Mesenchymal stem cell (in vitro differentiated cells and primary cell): ENCODE results near the gene MARK2.
A peak's percentile ranks its signal among the peaks of the same experiment; 100 is the strongest.

ENCODE experiments used
- DNase-seq: peaks from one replicate; pipeline ENCODE4 v3.0.0-alpha.2; 2013
- H2AFZ ChIP-seq: one replicate; pipeline ENCODE4 v1.6.1; 2013; ENCODE audit warnings: low read depth, mild to moderate bottlenecking, control low read depth, inconsistent platforms, low read length, moderate library complexity
- H2AK5ac ChIP-seq: 2 replicates; pipeline ENCODE4 v1.6.1; 2013; ENCODE audit warnings: low read length, moderate library complexity, mild to moderate bottlenecking, inconsistent platforms; ENCODE audit not compliant: severe bottlenecking
- H2BK120ac ChIP-seq: one replicate; pipeline ENCODE4 v1.6.1; 2013; ENCODE audit warnings: low read depth, mild to moderate bottlenecking, inconsistent platforms, low read length, moderate library complexity
- H2BK12ac ChIP-seq, 2 experiments: one replicate each; pipeline ENCODE4 v1.6.1; 2013; ENCODE audit warnings: inconsistent platforms in 2 of 2, low read length in 2 of 2, mild to moderate bottlenecking in 2 of 2, moderate library complexity in 2 of 2, control low read depth in 1 of 2
- H2BK15ac ChIP-seq: one replicate; pipeline ENCODE4 v1.6.1; 2013; ENCODE audit warnings: mild to moderate bottlenecking, low read depth, inconsistent platforms; ENCODE audit not compliant: poor library complexity, severe bottlenecking
- H2BK5ac ChIP-seq: 2 replicates; pipeline ENCODE4 v1.6.1; 2013; ENCODE audit warnings: low read depth, mild to moderate bottlenecking, low read length, control low read depth, inconsistent platforms; ENCODE audit not compliant: poor library complexity, severe bottlenecking
- H3K14ac ChIP-seq, 2 experiments: one replicate each; pipeline ENCODE4 v1.6.1; 2013; ENCODE audit warnings: inconsistent platforms in 2 of 2, low read length in 2 of 2, control low read depth in 1 of 2, mild to moderate bottlenecking in 1 of 2, moderate library complexity in 1 of 2
- H3K18ac ChIP-seq, 2 experiments: one replicate each; pipeline ENCODE4 v1.6.1; 2013; ENCODE audit warnings: inconsistent platforms in 2 of 2, low read length in 2 of 2, control low read depth in 1 of 2, low read depth in 1 of 2, mild to moderate bottlenecking in 1 of 2
- H3K23ac ChIP-seq, 2 experiments: one replicate each; pipeline ENCODE4 v1.6.1; 2013; ENCODE audit warnings: inconsistent platforms in 2 of 2, low read length in 2 of 2, mild to moderate bottlenecking in 2 of 2, moderate library complexity in 2 of 2, control low read depth in 1 of 2
- H3K27ac ChIP-seq: 2 replicates; pipeline ENCODE4 v1.5.1; 2013; ENCODE audit warnings: mild to moderate bottlenecking, moderate library complexity, low read length, control low read depth, inconsistent platforms; ENCODE audit not compliant: poor library complexity, severe bottlenecking
- H3K27me3 ChIP-seq, 2 experiments: 2 replicates each; pipeline versions ENCODE4 v1.6.1 to v1.7.0; 2013; ENCODE audit warnings: low read length in 2 of 2, mild to moderate bottlenecking in 2 of 2, moderate library complexity in 2 of 2, control low read depth in 1 of 2, inconsistent platforms in 1 of 2; ENCODE audit not compliant: control insufficient read depth in 1 of 2, insufficient read depth in 1 of 2
- H3K36me3 ChIP-seq, 2 experiments: 2 replicates each; pipeline versions ENCODE4 v1.6.1 to v1.7.0; 2013; ENCODE audit warnings: low read length in 2 of 2, control low read depth in 1 of 2, inconsistent platforms in 1 of 2, low read depth in 1 of 2, mild to moderate bottlenecking in 1 of 2; ENCODE audit not compliant: insufficient read depth in 2 of 2, control insufficient read depth in 1 of 2
- H3K4ac ChIP-seq, 2 experiments: one replicate each; pipeline ENCODE4 v1.6.1; 2013; ENCODE audit warnings: inconsistent platforms in 2 of 2, low read length in 2 of 2, mild to moderate bottlenecking in 2 of 2, moderate library complexity in 2 of 2, control low read depth in 1 of 2, low read depth in 1 of 2
- H3K4me1 ChIP-seq: 2 replicates; pipeline ENCODE4 v1.6.1; 2013; ENCODE audit warnings: low read depth, low read length, control low read depth; ENCODE audit not compliant: control insufficient read depth, insufficient read depth
- H3K4me2 ChIP-seq: 2 replicates; pipeline ENCODE4 v1.6.1; 2013; ENCODE audit warnings: low read length, mild to moderate bottlenecking, inconsistent platforms; ENCODE audit not compliant: poor library complexity, severe bottlenecking
- H3K4me3 ChIP-seq, 2 experiments: 2 replicates each; pipeline versions ENCODE4 v1.5.1 to v1.7.0; 2013; ENCODE audit warnings: low read length in 2 of 2, mild to moderate bottlenecking in 2 of 2, control low read depth in 1 of 2, low read depth in 1 of 2; ENCODE audit not compliant: insufficient read depth in 1 of 2
- H3K79me1 ChIP-seq: replicated peaks from 2 replicates; pipeline ENCODE4 v1.6.1; 2013; ENCODE audit warnings: mild to moderate bottlenecking, control low read depth, low read length, inconsistent platforms; ENCODE audit not compliant: poor library complexity, severe bottlenecking
- H3K9ac ChIP-seq: 2 replicates; pipeline ENCODE4 v1.7.0; 2013; ENCODE audit warnings: mild to moderate bottlenecking, low read length, moderate library complexity
- H3K9me3 ChIP-seq: 2 replicates; pipeline ENCODE4 v1.7.0; 2013; ENCODE audit warnings: mild to moderate bottlenecking, low read length; ENCODE audit not compliant: control insufficient read depth
- H4K8ac ChIP-seq: one replicate; pipeline ENCODE4 v1.6.1; 2013; ENCODE audit warnings: inconsistent platforms, mild to moderate bottlenecking, low read length, moderate library complexity
- H4K91ac ChIP-seq: one replicate; pipeline ENCODE4 v1.6.1; 2013; ENCODE audit warnings: mild to moderate bottlenecking, low read length, inconsistent platforms
- WGBS: methylation state at CpG from one replicate; pipeline ENCODE4 v1.1.7; 2013; ENCODE audit warnings: mixed read lengths; 5-methylcytosine and 5-hydroxymethylcytosine counted together

MARK2 gene

GRCh38 chr11:63880403-63880790, 41.5 kb downstream of the MARK2 start:
- H3K14ac ChIP-seq = peak overlapping the region in 1 of 2 experiments; percentile 91
- DNase-seq = no peak
- no peak overlapping the region for H2AK5ac ChIP-seq
- no peaks in the 10 kb centered on the region for H3K27me3 ChIP-seq
- H3K23ac ChIP-seq = no peak overlapping the region
- H3K4ac ChIP-seq = no peak overlapping the region
- H2BK120ac ChIP-seq = no peak overlapping the region
- no peak overlapping the region for H3K4me2 ChIP-seq
- H3K79me1 ChIP-seq = peaks cover 51% of the 10 kb centered on the region
- no peak overlapping the region for H4K91ac ChIP-seq
- no peak overlapping the region for H4K8ac ChIP-seq
- H2AFZ ChIP-seq = no peak overlapping the region
- peak overlapping the region in 1 of 2 experiments; percentile 27 for H3K4me3 ChIP-seq
- no peak overlapping the region for H2BK12ac ChIP-seq
- H3K27ac ChIP-seq = no peak overlapping the region
- no peak overlapping the region for H2BK5ac ChIP-seq
- WGBS = 79% methylated on average over 3 of the region's 3 CpGs
- H3K18ac ChIP-seq = no peak overlapping the region
- no peak overlapping the region for H2BK15ac ChIP-seq
- peaks cover 17% of the 10 kb centered on the region for H3K4me1 ChIP-seq
- peaks cover 9 to 12% of the 10 kb centered on the region in 2 experiments for H3K36me3 ChIP-seq
- H3K9me3 ChIP-seq = no peaks in the 10 kb centered on the region
- H3K9ac ChIP-seq = peak overlapping the region; percentile 68

- Histone ChIP-seq H2AFZ (no peak overlapping the region), H3K4ac (no peak overlapping the region), H2BK5ac (no peak overlapping the region), H4K91ac (peak overlapping the region; percentile 12), H3K9me3 (no peaks in the 10 kb centered on the region), H3K27me3 (no peaks in the 10 kb centered on the region), H2BK120ac (no peak overlapping the region), H3K18ac (no peak overlapping the region), H2BK15ac (no peak overlapping the region), H3K4me3 (no peak overlapping the region), H3K27ac (no peak overlapping the region), H3K14ac (no peak overlapping the region), H3K36me3 (peaks cover 0 to 11% of the 10 kb centered on the region in 2 experiments), H3K4me1 (peaks cover 17% of the 10 kb centered on the region), H3K9ac (no peak overlapping the region), H2AK5ac (no peak overlapping the region), H3K4me2 (no peak overlapping the region), H3K23ac (no peak overlapping the region), H4K8ac (peak overlapping the region; percentile 4), H2BK12ac (no peak overlapping the region), H3K79me1 (peaks cover 53% of the 10 kb centered on the region)
- no peak for DNase-seq
- WGBS = 73% methylated on average over 6 of the region's 7 CpGs
These were observed 43.8 kb downstream of the MARK2 start for GRCh38 chr11:63882555-63883242.

- H2BK15ac ChIP-seq = no peak overlapping the region
- no peaks in the 10 kb centered on the region for H3K27me3 ChIP-seq
- peaks cover 23% of the 10 kb centered on the region for H3K4me1 ChIP-seq
- no peak overlapping the region for H2BK12ac ChIP-seq
- no peak overlapping the region for H3K4me3 ChIP-seq
- H4K8ac ChIP-seq = no peak overlapping the region
- DNase-seq = no peak
- no peak overlapping the region for H3K4me2 ChIP-seq
- H4K91ac ChIP-seq = no peak overlapping the region
- H2AK5ac ChIP-seq = no peak overlapping the region
- H3K23ac ChIP-seq = no peak overlapping the region
- H3K18ac ChIP-seq = no peak overlapping the region
- no peak overlapping the region for H2BK120ac ChIP-seq
- H3K14ac ChIP-seq = no peak overlapping the region
- H3K9me3 ChIP-seq = no peaks in the 10 kb centered on the region
- H3K79me1 ChIP-seq = peaks cover 49% of the 10 kb centered on the region
- H2BK5ac ChIP-seq = no peak overlapping the region
- H3K9ac ChIP-seq = no peak overlapping the region
- WGBS = 87% methylated on average over 6 of the region's 6 CpGs
- H3K27ac ChIP-seq = no peak overlapping the region
- peaks cover 0 to 8% of the 10 kb centered on the region in 2 experiments for H3K36me3 ChIP-seq
- no peak overlapping the region for H3K4ac ChIP-seq
- H2AFZ ChIP-seq = no peak overlapping the region
These were observed 44.9 kb downstream of the MARK2 start for GRCh38 chr11:63883791-63884190.

GRCh38 chr11:63884196-63884932, 45.5 kb downstream of the MARK2 start:
- no peak overlapping the region for H2BK12ac ChIP-seq

More at GRCh38 chr11:63884196-63884932, 45.5 kb downstream of the MARK2 start:
- Histone ChIP-seq H4K91ac (no peak overlapping the region), H3K27me3 (no peaks in the 10 kb centered on the region), H3K4ac (no peak overlapping the region), H2AFZ (no peak overlapping the region), H3K36me3 (peaks cover 0 to 13% of the 10 kb centered on the region in 2 experiments), H3K9me3 (no peaks in the 10 kb centered on the region), H3K27ac (no peak overlapping the region), H2BK5ac (no peak overlapping the region), H3K4me2 (no peak overlapping the region), H2AK5ac (no peak overlapping the region), H4K8ac (no peak overlapping the region), H3K18ac (no peak overlapping the region), H3K4me3 (no peak overlapping the region), H3K79me1 (peaks cover 51% of the 10 kb centered on the region), H2BK15ac (no peak overlapping the region), H3K14ac (no peak overlapping the region), H3K4me1 (peaks cover 25% of the 10 kb centered on the region), H3K9ac (no peak overlapping the region), H3K23ac (no peak overlapping the region), H2BK120ac (no peak overlapping the region)
- DNase-seq = no peak
- 94% methylated on average over 4 of the region's 4 CpGs for WGBS
